ENCODE results near the gene ARID3A.

Gene ARID3A

DNA sequence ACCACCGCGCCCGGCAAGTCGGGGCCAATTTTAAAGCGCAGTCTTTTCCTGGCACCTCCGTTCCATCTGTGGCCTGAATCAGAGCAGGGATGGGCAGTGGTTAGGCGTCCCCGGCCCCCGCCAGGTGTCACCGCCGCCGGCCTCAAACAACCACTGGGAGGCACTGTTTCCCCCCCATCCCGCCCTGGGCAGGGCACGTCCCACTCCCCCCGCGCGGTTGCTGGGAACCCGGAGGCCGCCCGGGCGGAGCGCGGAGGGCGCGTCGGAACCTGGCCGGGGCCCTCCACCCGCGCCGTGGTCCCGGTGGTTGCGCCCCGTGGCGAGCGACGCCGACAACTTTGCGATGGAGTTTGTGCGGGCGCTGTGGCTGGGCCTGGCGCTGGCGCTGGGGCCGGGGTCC, 74.3 kb downstream of the ARID3A start, which contains the start of gene GRIN3B:
TSS of gene GRIN3B (plus strand) at position 325 of the 400 bp plus-strand sequence. CDS start at position 344, 19 bp downstream.
- peak; percentile 13 for DNase-seq
- H3K36me3 ChIP-seq (replicated peaks), result no peaks in the 10 kb centered on the region
- TF ChIP-seq, protein P1, sequence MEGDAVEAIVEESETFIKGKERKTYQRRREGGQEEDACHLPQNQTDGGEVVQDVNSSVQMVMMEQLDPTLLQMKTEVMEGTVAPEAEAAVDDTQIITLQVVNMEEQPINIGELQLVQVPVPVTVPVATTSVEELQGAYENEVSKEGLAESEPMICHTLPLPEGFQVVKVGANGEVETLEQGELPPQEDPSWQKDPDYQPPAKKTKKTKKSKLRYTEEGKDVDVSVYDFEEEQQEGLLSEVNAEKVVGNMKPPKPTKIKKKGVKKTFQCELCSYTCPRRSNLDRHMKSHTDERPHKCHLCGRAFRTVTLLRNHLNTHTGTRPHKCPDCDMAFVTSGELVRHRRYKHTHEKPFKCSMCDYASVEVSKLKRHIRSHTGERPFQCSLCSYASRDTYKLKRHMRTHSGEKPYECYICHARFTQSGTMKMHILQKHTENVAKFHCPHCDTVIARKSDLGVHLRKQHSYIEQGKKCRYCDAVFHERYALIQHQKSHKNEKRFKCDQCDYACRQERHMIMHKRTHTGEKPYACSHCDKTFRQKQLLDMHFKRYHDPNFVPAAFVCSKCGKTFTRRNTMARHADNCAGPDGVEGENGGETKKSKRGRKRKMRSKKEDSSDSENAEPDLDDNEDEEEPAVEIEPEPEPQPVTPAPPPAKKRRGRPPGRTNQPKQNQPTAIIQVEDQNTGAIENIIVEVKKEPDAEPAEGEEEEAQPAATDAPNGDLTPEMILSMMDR (IDR thresholded peaks at IDR 0.05; ENCODE audit: low read depth, low read length, missing control alignments), result peak; percentile 63
- in situ Hi-C loops (cut with HindIII; ENCODE audit: low pct_ligation_motif_present, low sequenced_read_pairs), result no loop called here
- no peak within 1 kb of the TSS for H3K27ac ChIP-seq
- H3K4me3 ChIP-seq (ENCODE audit: low read depth, low read length), result no peak within 1 kb of the TSS
- H3K27me3 ChIP-seq (replicated peaks), result peaks cover 48% of the 10 kb centered on the region

DNA sequence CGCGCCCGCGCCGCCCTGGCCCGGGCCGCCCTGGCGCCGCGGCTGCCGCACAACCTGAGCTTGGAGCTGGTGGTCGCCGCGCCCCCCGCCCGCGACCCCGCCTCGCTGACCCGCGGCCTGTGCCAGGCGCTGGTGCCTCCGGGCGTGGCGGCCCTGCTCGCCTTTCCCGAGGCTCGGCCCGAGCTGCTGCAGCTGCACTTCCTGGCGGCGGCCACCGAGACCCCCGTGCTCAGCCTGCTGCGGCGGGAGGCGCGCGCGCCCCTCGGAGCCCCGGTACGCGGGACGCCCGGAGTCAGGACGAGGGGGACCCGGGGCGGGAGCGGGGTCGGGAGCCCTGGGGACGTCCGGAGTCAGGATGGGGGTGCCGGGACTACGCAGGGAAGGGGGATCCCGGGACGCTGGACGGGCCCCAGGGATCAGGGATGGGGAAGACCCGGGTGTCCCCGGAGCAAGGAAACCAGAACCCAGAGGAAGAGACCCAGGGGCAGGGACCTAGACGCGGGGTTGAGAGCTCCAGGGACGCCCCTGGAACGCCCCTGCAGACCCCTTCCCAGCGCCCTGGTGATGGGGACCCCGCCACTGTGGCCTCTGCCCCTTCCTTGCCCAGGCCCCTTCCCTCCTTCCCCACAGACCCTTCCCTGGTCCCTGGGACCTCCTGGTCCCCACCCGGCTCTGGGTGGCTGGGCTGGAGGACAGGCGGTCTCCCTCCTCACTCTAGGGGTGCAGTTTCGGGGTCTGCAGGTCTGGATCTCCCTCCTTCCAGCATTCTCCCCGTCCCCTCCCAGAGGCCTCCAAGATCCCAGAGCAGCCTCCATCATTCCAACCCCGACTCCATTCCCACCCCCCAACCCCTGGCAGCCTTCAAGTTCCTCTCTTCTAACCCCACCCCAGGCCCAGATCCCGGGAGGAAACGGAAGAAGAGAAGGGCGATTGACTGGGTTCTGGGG, 75.0 kb downstream of the ARID3A start:
- H3K4me3 ChIP-seq (ENCODE audit: low read depth, low read length), result no peak overlapping the region
- TF ChIP-seq, protein P1 (IDR thresholded peaks at IDR 0.05; ENCODE audit: low read depth, low read length, missing control alignments), result no peak
- H3K27ac ChIP-seq, result no peak overlapping the region
- peaks cover 48% of the 10 kb centered on the region for H3K27me3 ChIP-seq (replicated peaks)
- no peak for DNase-seq
- no peaks in the 10 kb centered on the region for H3K36me3 ChIP-seq (replicated peaks)
- in situ Hi-C loops (cut with HindIII; ENCODE audit: low pct_ligation_motif_present, low sequenced_read_pairs), result no loop called here

DNA sequence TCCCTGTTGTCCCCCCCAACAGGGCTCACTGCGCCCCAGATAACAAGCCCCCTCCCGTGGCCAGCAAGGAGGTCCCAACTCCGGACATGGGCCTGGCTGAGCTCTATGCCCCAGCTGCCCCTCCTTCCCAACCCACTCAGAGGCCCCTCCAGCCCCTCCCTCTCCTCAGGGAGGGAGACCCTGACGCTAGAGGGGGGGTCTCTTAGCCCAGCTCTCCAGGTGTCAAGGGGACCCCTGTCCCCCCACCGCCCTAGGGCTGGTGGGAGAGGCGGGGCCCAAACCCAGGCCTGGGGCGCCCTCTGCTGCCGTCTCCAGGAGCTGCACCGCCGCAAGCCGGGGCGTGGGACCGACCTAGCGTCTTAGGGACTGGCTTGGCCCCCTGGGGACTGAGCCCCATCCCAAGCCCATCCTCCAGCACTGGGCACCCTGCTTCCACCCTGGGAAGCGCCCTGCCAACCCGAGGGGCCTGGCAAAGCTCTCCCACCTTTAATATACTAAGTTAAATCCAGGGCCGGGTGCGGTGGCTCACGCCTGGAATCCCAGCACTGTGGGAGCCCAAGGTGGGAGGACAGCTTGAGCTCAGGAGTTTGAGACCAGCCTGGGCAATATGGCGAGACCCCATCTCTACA, 75.8 kb downstream of the ARID3A start:
- no peak for DNase-seq
- Histone ChIP-seq H3K27ac (no peak overlapping the region), H3K4me3 (ENCODE audit: low read depth, low read length) (no peak overlapping the region), H3K36me3 (replicated peaks) (no peaks in the 10 kb centered on the region), H3K27me3 (replicated peaks) (peaks cover 40% of the 10 kb centered on the region)
- TF ChIP-seq, protein P1 (IDR thresholded peaks at IDR 0.05; ENCODE audit: low read depth, low read length, missing control alignments), result peak; percentile 94
- in situ Hi-C loops (cut with HindIII; ENCODE audit: low pct_ligation_motif_present, low sequenced_read_pairs), result no loop called here

DNA sequence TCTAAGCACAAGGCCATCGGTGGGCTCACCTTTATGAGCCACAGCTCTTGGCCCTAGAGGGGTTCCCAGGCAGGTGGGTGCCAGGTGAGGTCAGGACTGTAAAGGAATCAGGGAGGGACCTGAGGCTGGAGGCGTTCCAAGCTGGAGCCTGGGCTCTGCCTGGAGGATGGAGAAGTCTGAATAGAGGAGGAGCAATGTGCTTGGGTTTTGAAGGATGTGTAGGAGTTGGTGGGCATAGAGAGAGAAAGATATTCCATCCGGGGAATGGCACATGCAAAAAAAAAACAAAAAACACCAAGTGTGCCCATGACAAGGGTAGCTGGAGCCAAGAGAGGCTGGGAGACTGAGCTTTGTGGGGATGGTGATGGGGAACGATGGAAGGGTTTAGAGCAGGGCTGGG, 76.8 kb downstream of the ARID3A start:
- in situ Hi-C loops (cut with HindIII; ENCODE audit: low pct_ligation_motif_present, low sequenced_read_pairs), result no loop called here
- DNase-seq, result no peak
- peaks cover 33% of the 10 kb centered on the region for H3K27me3 ChIP-seq (replicated peaks)
- no peak overlapping the region for H3K27ac ChIP-seq
- TF ChIP-seq, protein P1 (IDR thresholded peaks at IDR 0.05; ENCODE audit: low read depth, low read length, missing control alignments), result no peak
- no peak overlapping the region for H3K4me3 ChIP-seq (ENCODE audit: low read depth, low read length)
- H3K36me3 ChIP-seq (replicated peaks), result no peaks in the 10 kb centered on the region

DNA sequence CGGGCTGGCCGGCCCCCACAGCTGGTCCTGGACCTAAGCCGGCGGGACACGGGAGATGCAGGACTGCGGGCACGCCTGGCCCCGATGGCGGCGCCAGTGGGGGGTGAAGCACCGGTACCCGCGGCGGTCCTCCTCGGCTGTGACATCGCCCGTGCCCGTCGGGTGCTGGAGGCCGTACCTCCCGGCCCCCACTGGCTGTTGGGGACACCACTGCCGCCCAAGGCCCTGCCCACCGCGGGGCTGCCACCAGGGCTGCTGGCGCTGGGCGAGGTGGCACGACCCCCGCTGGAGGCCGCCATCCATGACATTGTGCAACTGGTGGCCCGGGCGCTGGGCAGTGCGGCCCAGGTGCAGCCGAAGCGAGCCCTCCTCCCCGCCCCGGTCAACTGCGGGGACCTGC, 77.4 kb downstream of the ARID3A start:
- DNase-seq, result no peak
- no peak overlapping the region for H3K4me3 ChIP-seq (ENCODE audit: low read depth, low read length)
- in situ Hi-C loops (cut with HindIII; ENCODE audit: low pct_ligation_motif_present, low sequenced_read_pairs), result no loop called here
- H3K36me3 ChIP-seq (replicated peaks), result no peaks in the 10 kb centered on the region
- H3K27me3 ChIP-seq (replicated peaks), result peaks cover 27% of the 10 kb centered on the region
- TF ChIP-seq, protein P1 (IDR thresholded peaks at IDR 0.05; ENCODE audit: low read depth, low read length, missing control alignments), result no peak
- H3K27ac ChIP-seq, result no peak overlapping the region
